ENCODE data around the gene ZNF428.

DNA sequence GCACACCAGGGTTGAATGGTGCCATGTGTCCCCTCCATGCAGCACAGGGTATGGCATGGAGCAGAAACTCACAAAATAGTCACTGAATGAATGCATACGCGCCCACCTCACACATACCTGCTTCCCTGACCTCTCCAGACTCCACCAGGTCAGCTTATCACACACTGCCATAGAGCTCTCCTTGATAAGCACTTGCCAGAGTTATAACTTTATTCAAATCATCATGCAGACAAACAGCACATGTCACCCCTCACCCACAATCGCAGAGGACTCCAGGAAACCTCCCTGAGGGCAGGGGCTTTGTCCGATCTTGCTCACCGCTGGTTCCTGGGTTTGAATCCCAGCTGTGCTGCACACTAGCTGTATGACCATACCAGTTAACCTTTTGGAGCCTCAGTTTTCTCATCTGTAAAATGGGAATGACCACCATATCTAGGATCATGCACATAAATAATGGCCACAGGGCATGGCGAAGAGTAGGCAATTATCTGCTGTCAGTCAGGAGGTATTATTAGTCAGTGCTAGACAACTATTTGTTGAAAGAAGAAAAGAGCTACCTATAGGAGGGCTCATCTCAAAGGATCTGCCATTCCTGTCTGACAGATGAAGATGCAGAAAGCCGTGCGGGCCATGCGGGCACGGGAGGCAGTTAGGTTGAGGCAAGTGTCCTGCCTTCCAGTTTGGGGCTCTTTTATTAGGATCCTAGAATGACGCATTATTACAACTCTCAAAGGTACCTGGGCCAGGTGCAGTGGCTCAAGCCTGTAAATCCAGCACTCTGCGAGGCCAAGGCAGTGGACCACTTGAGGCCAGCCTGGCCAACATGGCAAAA lies 58.1 kb downstream of the ZNF428 start:
- TF ChIP-seq CTCF (IDR thresholded peaks at IDR 0.05 in 8 of 11, conservative IDR thresholded peaks at IDR 0.05 in 3 of 11) = no peak
- TF ChIP-seq POLR2A (IDR thresholded peaks at IDR 0.05) = no peak

Data from spleen (tissue), 7 donors.